Neural cell (in vitro differentiated cells): ENCODE measurements around the gene CABLES2. TPM values are rescaled to one million over a fixed set of nuclear protein-coding genes. Genes with fewer than 3 reads are reported as not detected.

Experiments
- H2AFZ ChIP-seq: fragments of 200-600, 300-800 bp; sonication (generic), shearing (Covaris generic); 2 replicates; pipeline ENCODE4 v1.6.0; 2014; ENCODE audit warnings: low read depth, mild to moderate bottlenecking, antibody characterized with exemption, low read length, moderate library complexity
- H3F3A ChIP-seq: fragments of 200-600 bp; shearing (Covaris generic); 2 replicates; pipeline ENCODE4 v1.6.1; 2016; ENCODE audit warnings: mild to moderate bottlenecking, moderate library complexity, mixed read lengths, antibody characterized with exemption, low read length; ENCODE audit not compliant: insufficient read depth, poor library complexity, severe bottlenecking
- H3K27ac ChIP-seq: fragments of 200-600, 300-800 bp; sonication (generic), shearing (Covaris generic); 2 replicates; pipeline ENCODE4 v1.5.1; 2014; ENCODE audit warnings: mild to moderate bottlenecking, low read length, moderate library complexity
- H3K27me3 ChIP-seq: fragments of 300-800, 200-600 bp; sonication (generic), shearing (Covaris generic); 2 replicates; pipeline ENCODE4 v1.6.0; 2014; ENCODE audit warnings: mild to moderate bottlenecking, low read depth, low read length, moderate library complexity; ENCODE audit not compliant: insufficient read depth
- H3K36me3 ChIP-seq: fragments of 300-800, 200-600 bp; sonication (generic), shearing (Covaris generic); 2 replicates; pipeline ENCODE4 v1.5.1; 2014; ENCODE audit warnings: mild to moderate bottlenecking, antibody characterized with exemption, low read length, moderate library complexity; ENCODE audit not compliant: insufficient read depth
- H3K4me2 ChIP-seq: fragments of 300-800, 200-600 bp; sonication (generic), shearing (Covaris generic); 2 replicates; pipeline ENCODE4 v1.6.0; 2014; ENCODE audit warnings: mild to moderate bottlenecking, low read length
- H3K4me3 ChIP-seq: fragments of 300-800, 200-600 bp; sonication (generic), shearing (Covaris generic); 2 replicates; pipeline ENCODE4 v1.5.1; 2014; ENCODE audit warnings: mild to moderate bottlenecking, low read length, moderate library complexity
- H3K79me2 ChIP-seq: fragments of 200-600 bp; shearing (Covaris generic); replicated peaks from 2 replicates; pipeline ENCODE4 v1.6.0; 2014; ENCODE audit warnings: mild to moderate bottlenecking, low read length, moderate library complexity; ENCODE audit not compliant: insufficient read depth
- H3K9ac ChIP-seq: fragments of 300-800, 200-600 bp; sonication (generic), shearing (Covaris generic); 2 replicates; pipeline ENCODE4 v1.6.1; 2016; ENCODE audit warnings: mild to moderate bottlenecking, low read length, mixed read lengths
- H3K9me2 ChIP-seq: fragments of 200-600 bp; shearing (Covaris generic); 2 replicates; pipeline ENCODE4 v1.6.1; 2016; ENCODE audit warnings: mild to moderate bottlenecking, low read length, mixed read lengths; ENCODE audit not compliant: insufficient read depth
- H3K9me3 ChIP-seq: fragments of 200-600, 300-800 bp; sonication (generic), shearing (Covaris generic); 2 replicates; pipeline ENCODE4 v1.6.1; 2016; ENCODE audit warnings: mild to moderate bottlenecking, mixed run types, low read length, moderate library complexity, mixed read lengths
- H4K20me1 ChIP-seq: fragments of 200-600 bp; shearing (Covaris generic); 2 replicates; pipeline ENCODE4 v1.6.1; 2016; ENCODE audit warnings: mild to moderate bottlenecking, mixed run types; ENCODE audit not compliant: insufficient read depth
- CTCF ChIP-seq: fragments of 450-650 bp; IDR thresholded peaks from 2 replicates; pipeline ENCODE4 v1.5.1; 2014; ENCODE audit warnings: antibody characterized with exemption, mild to moderate bottlenecking, moderate library complexity; ENCODE audit not compliant: poor library complexity, severe bottlenecking
- EP300 ChIP-seq: fragments of 450-650 bp; conservative IDR thresholded peaks from 2 replicates; pipeline ENCODE4 v1.6.1; 2014; ENCODE audit warnings: antibody characterized with exemption, mild to moderate bottlenecking, moderate library complexity; ENCODE audit not compliant: poor library complexity, severe bottlenecking
- EZH2 ChIP-seq: fragments of 200-600, 300-800 bp; shearing (Covaris generic), sonication (generic); IDR thresholded peaks from 2 replicates; pipeline ENCODE4 v1.6.1; 2014; ENCODE audit warnings: antibody characterized with exemption, low read length, borderline replicate concordance, mild to moderate bottlenecking; ENCODE audit not compliant: insufficient read depth, poor library complexity, severe bottlenecking
- MXI1 ChIP-seq: fragments of 450-650 bp; conservative IDR thresholded peaks from 2 replicates; pipeline ENCODE4 v1.6.1; 2014; ENCODE audit warnings: antibody characterized with exemption, mild to moderate bottlenecking; ENCODE audit not compliant: poor library complexity, severe bottlenecking
- POLR2AphosphoS5 ChIP-seq: IDR thresholded peaks from 2 replicates; pipeline ENCODE4 v1.6.1; 2012
- RAD21 ChIP-seq: fragments of 450-650 bp; conservative IDR thresholded peaks from 2 replicates; pipeline ENCODE4 v1.6.1; 2014; ENCODE audit warnings: antibody characterized with exemption, mild to moderate bottlenecking, moderate library complexity
- SMC3 ChIP-seq: fragments of 450-650 bp; conservative IDR thresholded peaks from 2 replicates; pipeline ENCODE4 v1.6.1; 2014; ENCODE audit warnings: antibody characterized with exemption, mild to moderate bottlenecking, moderate library complexity; ENCODE audit not compliant: poor library complexity
- TAF1 ChIP-seq: IDR thresholded peaks from 2 replicates; pipeline ENCODE4 v1.6.1; 2012; ENCODE audit warnings: low read depth
- polyA plus RNA-seq: library from polyadenylated mRNA; depleted of rRNA; stranded (reverse); fragments of >200 nt; gene quantifications from 2 replicates; pipeline ENCODE4 v1.2.3, GENCODE V29; 2014
- TF ChIP-seq, protein P1 (sequence below): IDR thresholded peaks from 2 replicates; pipeline ENCODE4 v1.6.1; 2012; ENCODE audit warnings: borderline replicate concordance

CABLES2 gene
- polyA plus RNA-seq, 1 donor from 2014 or later = 8.3 TPM

DNA sequence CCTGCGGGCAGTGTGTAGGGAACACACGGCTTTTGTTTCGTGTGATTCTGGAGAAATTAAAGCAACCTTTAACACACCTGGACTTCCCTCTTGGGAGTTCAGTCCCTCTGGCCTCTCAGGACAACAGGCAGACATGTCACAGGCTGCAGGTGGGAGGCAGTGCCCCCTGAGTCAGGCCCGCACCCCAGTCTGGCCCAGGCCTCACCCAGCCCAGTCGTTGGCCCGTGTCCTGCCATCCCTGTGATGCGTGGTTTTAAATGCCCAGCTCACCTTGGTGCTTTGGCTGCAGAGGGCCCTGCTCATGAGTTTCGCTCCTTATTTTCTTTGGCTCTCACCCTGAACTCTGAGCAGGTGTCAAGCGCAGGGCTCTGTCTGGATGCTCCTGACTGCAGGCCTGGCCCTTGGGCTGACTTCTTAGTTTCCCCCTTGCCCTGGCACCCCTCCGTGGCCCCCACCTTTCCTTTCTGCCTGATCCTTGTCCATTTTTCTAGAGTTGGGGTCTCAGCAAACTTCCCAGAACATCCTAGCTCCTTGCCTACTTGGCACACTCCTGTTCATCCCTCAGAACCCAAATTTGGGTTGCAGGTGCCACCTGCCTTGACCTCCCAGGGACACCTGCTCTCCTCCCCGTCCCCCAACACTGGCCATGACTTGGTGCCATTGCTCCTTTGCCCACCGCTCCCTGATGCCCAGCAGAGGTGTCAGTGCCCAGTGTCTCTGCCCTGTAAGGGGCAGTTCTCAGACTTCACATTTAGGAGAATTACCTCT lies 2.2 kb upstream of the CABLES2 start:
- Histone ChIP-seq H3K4me2 (no peak overlapping the region), H3K4me3 (no peak overlapping the region), H2AFZ (no peak overlapping the region), H3K9me3 (no peaks in the 10 kb centered on the region), H3K27me3 (no peaks in the 10 kb centered on the region), H3K9ac (no peak overlapping the region), H3K9me2 (no peaks in the 10 kb centered on the region), H3K36me3 (no peaks in the 10 kb centered on the region), H4K20me1 (no peaks in the 10 kb centered on the region), H3K79me2 (peaks cover 9% of the 10 kb centered on the region), H3K27ac (no peak overlapping the region), H3F3A (no peaks in the 10 kb centered on the region)
- TF ChIP-seq TAF1 = no peak
- TF ChIP-seq RAD21 = no peak
- TF ChIP-seq, protein P1, sequence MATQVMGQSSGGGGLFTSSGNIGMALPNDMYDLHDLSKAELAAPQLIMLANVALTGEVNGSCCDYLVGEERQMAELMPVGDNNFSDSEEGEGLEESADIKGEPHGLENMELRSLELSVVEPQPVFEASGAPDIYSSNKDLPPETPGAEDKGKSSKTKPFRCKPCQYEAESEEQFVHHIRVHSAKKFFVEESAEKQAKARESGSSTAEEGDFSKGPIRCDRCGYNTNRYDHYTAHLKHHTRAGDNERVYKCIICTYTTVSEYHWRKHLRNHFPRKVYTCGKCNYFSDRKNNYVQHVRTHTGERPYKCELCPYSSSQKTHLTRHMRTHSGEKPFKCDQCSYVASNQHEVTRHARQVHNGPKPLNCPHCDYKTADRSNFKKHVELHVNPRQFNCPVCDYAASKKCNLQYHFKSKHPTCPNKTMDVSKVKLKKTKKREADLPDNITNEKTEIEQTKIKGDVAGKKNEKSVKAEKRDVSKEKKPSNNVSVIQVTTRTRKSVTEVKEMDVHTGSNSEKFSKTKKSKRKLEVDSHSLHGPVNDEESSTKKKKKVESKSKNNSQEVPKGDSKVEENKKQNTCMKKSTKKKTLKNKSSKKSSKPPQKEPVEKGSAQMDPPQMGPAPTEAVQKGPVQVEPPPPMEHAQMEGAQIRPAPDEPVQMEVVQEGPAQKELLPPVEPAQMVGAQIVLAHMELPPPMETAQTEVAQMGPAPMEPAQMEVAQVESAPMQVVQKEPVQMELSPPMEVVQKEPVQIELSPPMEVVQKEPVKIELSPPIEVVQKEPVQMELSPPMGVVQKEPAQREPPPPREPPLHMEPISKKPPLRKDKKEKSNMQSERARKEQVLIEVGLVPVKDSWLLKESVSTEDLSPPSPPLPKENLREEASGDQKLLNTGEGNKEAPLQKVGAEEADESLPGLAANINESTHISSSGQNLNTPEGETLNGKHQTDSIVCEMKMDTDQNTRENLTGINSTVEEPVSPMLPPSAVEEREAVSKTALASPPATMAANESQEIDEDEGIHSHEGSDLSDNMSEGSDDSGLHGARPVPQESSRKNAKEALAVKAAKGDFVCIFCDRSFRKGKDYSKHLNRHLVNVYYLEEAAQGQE = no peak
- no peak for TF ChIP-seq CTCF

- no peak overlapping the region for H3K4me2 ChIP-seq
- TF ChIP-seq SMC3 (no peak), CTCF (no peak), TAF1 (no peak), EP300 (no peak), EZH2 (no peak), POLR2AphosphoS5 (no peak), MXI1 (no peak), RAD21 (no peak)
- TF ChIP-seq, protein P1 = no peak
Measured at GRCh38 chr20:62408640-62409039, 1.6 kb upstream of the CABLES2 start.

More at GRCh38 chr20:62408640-62409039, 1.6 kb upstream of the CABLES2 start:
- no peaks in the 10 kb centered on the region for H3K36me3 ChIP-seq
- no peaks in the 10 kb centered on the region for H4K20me1 ChIP-seq
- H3K4me3 ChIP-seq = no peak overlapping the region
- no peaks in the 10 kb centered on the region for H3F3A ChIP-seq
- H3K9me2 ChIP-seq = no peaks in the 10 kb centered on the region
- no peak overlapping the region for H3K9ac ChIP-seq
- no peak overlapping the region for H3K27ac ChIP-seq
- no peaks in the 10 kb centered on the region for H3K9me3 ChIP-seq
- H3K79me2 ChIP-seq = peaks cover 9% of the 10 kb centered on the region
- H3K27me3 ChIP-seq = no peaks in the 10 kb centered on the region
- no peak overlapping the region for H2AFZ ChIP-seq
